ENCODE data around the gene CLEC17A.

- TF ChIP-seq, protein P1, sequence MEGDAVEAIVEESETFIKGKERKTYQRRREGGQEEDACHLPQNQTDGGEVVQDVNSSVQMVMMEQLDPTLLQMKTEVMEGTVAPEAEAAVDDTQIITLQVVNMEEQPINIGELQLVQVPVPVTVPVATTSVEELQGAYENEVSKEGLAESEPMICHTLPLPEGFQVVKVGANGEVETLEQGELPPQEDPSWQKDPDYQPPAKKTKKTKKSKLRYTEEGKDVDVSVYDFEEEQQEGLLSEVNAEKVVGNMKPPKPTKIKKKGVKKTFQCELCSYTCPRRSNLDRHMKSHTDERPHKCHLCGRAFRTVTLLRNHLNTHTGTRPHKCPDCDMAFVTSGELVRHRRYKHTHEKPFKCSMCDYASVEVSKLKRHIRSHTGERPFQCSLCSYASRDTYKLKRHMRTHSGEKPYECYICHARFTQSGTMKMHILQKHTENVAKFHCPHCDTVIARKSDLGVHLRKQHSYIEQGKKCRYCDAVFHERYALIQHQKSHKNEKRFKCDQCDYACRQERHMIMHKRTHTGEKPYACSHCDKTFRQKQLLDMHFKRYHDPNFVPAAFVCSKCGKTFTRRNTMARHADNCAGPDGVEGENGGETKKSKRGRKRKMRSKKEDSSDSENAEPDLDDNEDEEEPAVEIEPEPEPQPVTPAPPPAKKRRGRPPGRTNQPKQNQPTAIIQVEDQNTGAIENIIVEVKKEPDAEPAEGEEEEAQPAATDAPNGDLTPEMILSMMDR (IDR thresholded peaks at IDR 0.05): no peak
- TF ChIP-seq POLR2A (IDR thresholded peaks at IDR 0.05): no peak
Measured at GRCh38 chr19:14595558-14595957, 12.7 kb downstream of the CLEC17A start.
